HAP-1 (cell line): ENCODE measurements around the gene RPRD1B.

Experiments
- DNase-seq, 2 experiments: peaks; one replicate each; pipeline ENCODE4 v3.0.0-alpha.2; 2016 to 2020; ENCODE audit warnings: low spot score in 2 of 2
- H3K27me3 ChIP-seq: fragments of 250-450 bp; sonication (Bioruptor Pico); 2 replicates; pipeline ENCODE4 v1.5.1; 2020; ENCODE audit warnings: low read depth, mild to moderate bottlenecking, moderate library complexity
- H3K36me3 ChIP-seq: fragments of 250-450 bp; sonication (Bioruptor Pico); replicated peaks from 2 replicates; pipeline ENCODE4 v1.5.1; 2020; ENCODE audit warnings: mild to moderate bottlenecking
- H3K4me1 ChIP-seq: fragments of 250-450 bp; sonication (Bioruptor Pico); 2 replicates; pipeline ENCODE4 v1.5.1; 2020; ENCODE audit warnings: mild to moderate bottlenecking
- H3K4me3 ChIP-seq: fragments of 250-450 bp; sonication (Bioruptor Pico); 2 replicates; pipeline ENCODE4 v1.5.1; 2020; ENCODE audit warnings: mild to moderate bottlenecking, moderate library complexity
- H3K9me3 ChIP-seq: fragments of 250-450 bp; sonication (Bioruptor Pico); 2 replicates; pipeline ENCODE4 v1.5.1; 2020; ENCODE audit warnings: mild to moderate bottlenecking, moderate library complexity
- in situ Hi-C: fragments of 300-500 bp; cut with MboI; formaldehyde crosslinking; loops from 3 replicates; pipeline ENCODE4 v1.14.3; 2020; ENCODE audit warnings: low sequenced_read_pairs, inconsistent platforms, mixed read lengths

Gene RPRD1B

GRCh38 chr20:38078084-38078483 lies 44.5 kb downstream of the RPRD1B start:
- no peak overlapping the region for H3K4me3 ChIP-seq
- DNase-seq, result no peak
- H3K36me3 ChIP-seq, result peaks cover 32% of the 10 kb centered on the region
- no peaks in the 10 kb centered on the region for H3K27me3 ChIP-seq
- H3K9me3 ChIP-seq, result 0 out of 2 replicates have a peak, but pooled peaks cover 4% of the 10 kb centered on the region
- H3K4me1 ChIP-seq, result peaks cover 7% of the 10 kb centered on the region
- in situ Hi-C loops, result no loop called here

GRCh38 chr20:38079353-38079752 lies 45.8 kb downstream of the RPRD1B start:
- H3K9me3 ChIP-seq, result 0 out of 2 replicates have a peak, but pooled peaks cover 4% of the 10 kb centered on the region
- peaks cover 9% of the 10 kb centered on the region for H3K4me1 ChIP-seq
- DNase-seq, result no peak
- H3K4me3 ChIP-seq, result no peak overlapping the region
- H3K36me3 ChIP-seq, result peaks cover 27% of the 10 kb centered on the region
- H3K27me3 ChIP-seq, result no peaks in the 10 kb centered on the region
- in situ Hi-C loops, result no loop called here

GRCh38 chr20:38081575-38081974 lies 48.0 kb downstream of the RPRD1B start:
- no peak for DNase-seq
- Histone ChIP-seq H3K27me3 (no peaks in the 10 kb centered on the region), H3K4me3 (no peak overlapping the region), H3K36me3 (peaks cover 35% of the 10 kb centered on the region), H3K9me3 (0 out of 2 replicates have a peak, but pooled peaks cover 4% of the 10 kb centered on the region), H3K4me1 (peaks cover 9% of the 10 kb centered on the region)
- in situ Hi-C loops, result no loop called here

GRCh38 chr20:38082894-38083293 lies 49.3 kb downstream of the RPRD1B start:
- Histone ChIP-seq H3K36me3 (peaks cover 28% of the 10 kb centered on the region), H3K4me3 (no peak overlapping the region), H3K27me3 (no peaks in the 10 kb centered on the region), H3K4me1 (peaks cover 9% of the 10 kb centered on the region), H3K9me3 (0 out of 2 replicates have a peak, but pooled peaks cover 4% of the 10 kb centered on the region)
- no peak for DNase-seq
- in situ Hi-C loops, result no loop called here

GRCh38 chr20:38083338-38084048 lies 49.9 kb downstream of the RPRD1B start:
- Histone ChIP-seq H3K4me1 (peaks cover 9% of the 10 kb centered on the region), H3K4me3 (no peak overlapping the region), H3K27me3 (no peaks in the 10 kb centered on the region), H3K9me3 (0 out of 2 replicates have a peak, but pooled peaks cover 4% of the 10 kb centered on the region), H3K36me3 (peaks cover 33% of the 10 kb centered on the region)
- in situ Hi-C loops, result no loop called here
- DNase-seq, result no peak

- Histone ChIP-seq H3K4me3 (no peak overlapping the region), H3K27me3 (no peaks in the 10 kb centered on the region), H3K9me3 (0 out of 2 replicates have a peak, but pooled peaks cover 4% of the 10 kb centered on the region), H3K36me3 (peaks cover 26% of the 10 kb centered on the region), H3K4me1 (peaks cover 9% of the 10 kb centered on the region)
- no peak for DNase-seq
- in situ Hi-C loops, result no loop called here
Measured at GRCh38 chr20:38084425-38084951, 50.9 kb downstream of the RPRD1B start.

- no peak for DNase-seq
- H3K36me3 ChIP-seq, result peaks cover 23% of the 10 kb centered on the region
- no peaks in the 10 kb centered on the region for H3K27me3 ChIP-seq
- in situ Hi-C loops, result no loop called here
- no peak overlapping the region for H3K4me3 ChIP-seq
- H3K9me3 ChIP-seq, result 0 out of 2 replicates have a peak, but pooled peaks cover 2% of the 10 kb centered on the region
- peaks cover 9% of the 10 kb centered on the region for H3K4me1 ChIP-seq
Measured at GRCh38 chr20:38085026-38085425, 51.5 kb downstream of the RPRD1B start.

- in situ Hi-C loops, result no loop called here
- DNase-seq, result no peak
Measured at GRCh38 chr20:38089500-38089899, 56.0 kb downstream of the RPRD1B start.

GRCh38 chr20:38090061-38090460 lies 56.5 kb downstream of the RPRD1B start:
- no peaks in the 10 kb centered on the region for H3K4me1 ChIP-seq
- peaks cover 20% of the 10 kb centered on the region for H3K36me3 ChIP-seq
- no peaks in the 10 kb centered on the region for H3K9me3 ChIP-seq
- no peaks in the 10 kb centered on the region for H3K27me3 ChIP-seq
- DNase-seq, result no peak
- H3K4me3 ChIP-seq, result no peak overlapping the region
- in situ Hi-C loops, result no loop called here

More at GRCh38 chr20:38089500-38089899, 56.0 kb downstream of the RPRD1B start:
- H3K36me3 ChIP-seq, result peaks cover 26% of the 10 kb centered on the region
- no peak overlapping the region for H3K4me3 ChIP-seq
- no peaks in the 10 kb centered on the region for H3K9me3 ChIP-seq
- no peaks in the 10 kb centered on the region for H3K4me1 ChIP-seq
- no peaks in the 10 kb centered on the region for H3K27me3 ChIP-seq

- Histone ChIP-seq H3K4me3 (no peak overlapping the region), H3K9me3 (no peaks in the 10 kb centered on the region), H3K4me1 (no peaks in the 10 kb centered on the region), H3K27me3 (no peaks in the 10 kb centered on the region), H3K36me3 (peaks cover 19% of the 10 kb centered on the region)
- in situ Hi-C loops, result no loop called here
- DNase-seq, result no peak
Measured at GRCh38 chr20:38091441-38092216, 58.1 kb downstream of the RPRD1B start.

GRCh38 chr20:38092260-38092857 lies 58.8 kb downstream of the RPRD1B start:
- in situ Hi-C loops, result no loop called here
- DNase-seq, result no peak
- Histone ChIP-seq H3K4me1 (no peaks in the 10 kb centered on the region), H3K9me3 (no peaks in the 10 kb centered on the region), H3K27me3 (no peaks in the 10 kb centered on the region), H3K36me3 (peaks cover 19% of the 10 kb centered on the region), H3K4me3 (no peak overlapping the region)

- no peaks in the 10 kb centered on the region for H3K9me3 ChIP-seq
- no peak overlapping the region for H3K4me3 ChIP-seq
- in situ Hi-C loops, result no loop called here
- no peak for DNase-seq
- no peaks in the 10 kb centered on the region for H3K27me3 ChIP-seq
- no peaks in the 10 kb centered on the region for H3K4me1 ChIP-seq
- H3K36me3 ChIP-seq, result peaks cover 15% of the 10 kb centered on the region
Measured at GRCh38 chr20:38092915-38093314, 59.4 kb downstream of the RPRD1B start.

- Histone ChIP-seq H3K27me3 (no peaks in the 10 kb centered on the region), H3K4me3 (no peak overlapping the region), H3K9me3 (no peaks in the 10 kb centered on the region), H3K4me1 (no peaks in the 10 kb centered on the region), H3K36me3 (peaks cover 11% of the 10 kb centered on the region)
- no peak for DNase-seq
- in situ Hi-C loops, result no loop called here
Measured at GRCh38 chr20:38093641-38094077, 60.1 kb downstream of the RPRD1B start.
